ENCODE measurements around the gene TBC1D16. TPM values are rescaled to one million over a fixed set of nuclear protein-coding genes. Genes with fewer than 3 reads are reported as not detected.

TBC1D16 gene
- total and polyA plus RNA-seq, 2 experiments from 2014 or later: 9.2 to 22.4 TPM

DNA sequence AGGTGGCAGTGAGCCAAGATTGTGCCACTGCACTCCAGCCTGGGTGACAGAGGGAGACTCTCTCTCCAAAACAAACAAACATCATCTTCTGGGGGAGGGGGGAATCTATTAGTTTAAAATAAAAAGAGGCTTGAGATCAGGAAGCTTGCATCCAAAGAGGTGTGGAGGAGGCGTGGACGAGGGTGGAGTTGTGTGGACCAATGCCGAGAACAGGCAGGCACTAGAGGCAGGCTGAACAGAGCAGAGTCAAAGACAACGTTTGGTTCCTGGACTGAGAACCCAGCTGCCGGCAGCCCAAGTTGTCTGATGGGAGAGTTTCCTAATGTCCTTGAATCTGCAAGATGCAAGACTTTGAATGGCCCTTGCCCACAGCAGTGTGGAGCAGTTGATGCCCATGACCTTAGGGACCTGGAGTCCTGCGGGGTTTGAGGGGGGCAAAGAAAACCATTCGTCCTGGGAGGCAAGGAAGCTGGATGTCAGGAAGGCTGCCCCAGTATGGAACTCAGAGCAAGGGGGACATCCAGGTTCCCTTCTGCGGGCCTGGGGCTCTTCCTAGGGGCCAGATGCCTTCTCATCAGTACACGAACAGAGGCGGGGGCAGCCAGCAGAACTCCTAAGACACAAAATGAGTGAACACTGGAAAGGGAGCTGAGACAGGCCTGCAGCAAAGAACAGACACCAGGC is 9.2 kb downstream of the TBC1D16 start:
- DNase-seq: no peak
- in situ Hi-C loops (cut with MboI): no loop called here

DNA sequence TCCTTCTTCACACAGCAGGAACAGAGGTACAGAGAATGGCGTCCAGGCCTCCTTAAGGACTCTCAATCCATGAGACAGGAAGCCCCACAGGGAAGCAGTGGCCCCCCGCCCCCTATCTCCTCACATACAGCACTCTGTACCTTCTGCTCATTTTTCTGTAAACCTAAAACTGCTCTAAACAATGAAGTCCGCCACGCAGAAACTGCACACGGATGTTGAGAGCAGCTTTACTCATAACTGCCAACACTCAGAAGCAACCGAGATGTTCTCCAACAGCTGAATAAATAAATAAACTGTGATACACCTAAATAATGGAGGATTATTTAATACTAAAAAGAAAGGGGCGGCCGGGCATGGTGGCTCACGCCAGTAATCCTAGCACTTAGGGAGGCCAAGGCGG is 9.9 kb downstream of the TBC1D16 start:
- Histone ChIP-seq H2AFZ (no peak overlapping the region), H3K36me3 (ENCODE audit: low read depth) (no peaks in the 10 kb centered on the region), H3K27ac (no peak overlapping the region), H3K9me3 (ENCODE audit: low read depth) (no peaks in the 10 kb centered on the region), H3K27me3 (replicated peaks; ENCODE audit: insufficient read depth) (no peaks in the 10 kb centered on the region), H3K4me2 (ENCODE audit: unreplicated experiment) (no peak overlapping the region), H3F3A (ENCODE audit: insufficient read depth) (peaks cover 24% of the 10 kb centered on the region; the same call in 1 of the 2 replicates), H3K4me1 (ENCODE audit: insufficient read depth) (peaks cover 22% of the 10 kb centered on the region), H3K9ac (no peak overlapping the region), H4K20me1 (ENCODE audit: insufficient read depth) (no peaks in the 10 kb centered on the region), H3K9me2 (ENCODE audit: insufficient read depth) (no peaks in the 10 kb centered on the region), H3K79me2 (ENCODE audit: insufficient read depth) (peaks cover 77% of the 10 kb centered on the region), H3K4me3 (no peak overlapping the region)
- DNase-seq: no peak
- TF ChIP-seq EZH2 (IDR thresholded peaks at IDR 0.05; ENCODE audit: insufficient read depth, poor library complexity, severe bottlenecking) (no peak), EZH2phosphoT487 (IDR thresholded peaks at IDR 0.05; ENCODE audit: insufficient read depth, low read depth) (no peak)
- in situ Hi-C loops (cut with MboI): no loop called here
- 82 to 84% methylated on average over 10 of the region's 10 CpGs for WGBS, 2 experiments (ENCODE audit: low coverage in 1 of 2, low lambda C conversion rate in 2 of 2, missing lambda C conversion rate in 2 of 2)

More for the DNA sequence above, 9.2 kb downstream of the TBC1D16 start:
- Histone ChIP-seq H3F3A (ENCODE audit: insufficient read depth) (peaks cover 24% of the 10 kb centered on the region; the same call in 1 of the 2 replicates), H3K9ac (no peak overlapping the region), H3K9me2 (ENCODE audit: insufficient read depth) (no peaks in the 10 kb centered on the region), H3K4me2 (ENCODE audit: unreplicated experiment) (no peak overlapping the region), H3K36me3 (ENCODE audit: low read depth) (no peaks in the 10 kb centered on the region), H4K20me1 (ENCODE audit: insufficient read depth) (no peaks in the 10 kb centered on the region), H3K27me3 (replicated peaks; ENCODE audit: insufficient read depth) (no peaks in the 10 kb centered on the region), H3K27ac (no peak overlapping the region), H2AFZ (no peak overlapping the region), H3K9me3 (ENCODE audit: low read depth) (no peaks in the 10 kb centered on the region), H3K4me3 (no peak overlapping the region), H3K4me1 (ENCODE audit: insufficient read depth) (peaks cover 22% of the 10 kb centered on the region), H3K79me2 (ENCODE audit: insufficient read depth) (peaks cover 77% of the 10 kb centered on the region)
- no peak for TF ChIP-seq EZH2phosphoT487 (IDR thresholded peaks at IDR 0.05; ENCODE audit: insufficient read depth, low read depth)
- no peak for TF ChIP-seq EZH2 (IDR thresholded peaks at IDR 0.05; ENCODE audit: insufficient read depth, poor library complexity, severe bottlenecking)
- WGBS, 2 experiments (ENCODE audit: low coverage in 1 of 2, low lambda C conversion rate in 2 of 2, missing lambda C conversion rate in 2 of 2): 74 to 75% methylated on average over 10 of the region's 10 CpGs

DNA sequence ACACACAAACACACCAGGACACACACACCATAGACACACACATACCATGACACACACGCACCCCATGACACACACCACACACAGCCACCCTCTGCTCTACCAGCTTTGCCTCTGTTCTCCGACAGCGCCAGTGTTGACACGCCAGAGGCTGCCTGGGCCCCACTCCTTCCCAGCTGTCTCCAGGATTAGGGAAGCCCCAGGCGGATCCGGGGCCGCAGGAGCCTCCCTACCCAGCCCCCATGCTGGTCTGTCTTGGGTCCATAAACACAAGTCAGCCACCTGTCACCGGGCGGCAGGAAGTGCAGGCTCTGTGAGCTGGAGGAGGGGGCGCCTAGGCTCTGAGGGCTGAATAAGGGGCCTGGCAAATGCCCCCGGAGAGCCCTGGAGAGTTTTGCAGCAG is 10.5 kb downstream of the TBC1D16 start:
- no peak overlapping the region for H3K4me2 ChIP-seq (ENCODE audit: unreplicated experiment)
- no peaks in the 10 kb centered on the region for H4K20me1 ChIP-seq (ENCODE audit: insufficient read depth)
- H3K9ac ChIP-seq: no peak overlapping the region
- in situ Hi-C loops (cut with MboI): no loop called here
- 62 to 70% methylated on average over 10 to 11 of the region's 11 CpGs for WGBS, 2 experiments (ENCODE audit: low coverage in 1 of 2, low lambda C conversion rate in 2 of 2, missing lambda C conversion rate in 2 of 2)
- H3K9me3 ChIP-seq (ENCODE audit: low read depth): no peaks in the 10 kb centered on the region
- H3K9me2 ChIP-seq (ENCODE audit: insufficient read depth): no peaks in the 10 kb centered on the region
- no peaks in the 10 kb centered on the region for H3K27me3 ChIP-seq (replicated peaks; ENCODE audit: insufficient read depth)
- no peak overlapping the region for H2AFZ ChIP-seq
- no peak overlapping the region for H3K27ac ChIP-seq
- H3K36me3 ChIP-seq (ENCODE audit: low read depth): no peaks in the 10 kb centered on the region
- peaks cover 23% of the 10 kb centered on the region; the same call in 1 of the 2 replicates for H3F3A ChIP-seq (ENCODE audit: insufficient read depth)
- peaks cover 22% of the 10 kb centered on the region for H3K4me1 ChIP-seq (ENCODE audit: insufficient read depth)
- TF ChIP-seq EZH2 (IDR thresholded peaks at IDR 0.05; ENCODE audit: insufficient read depth, poor library complexity, severe bottlenecking) (no peak), EZH2phosphoT487 (IDR thresholded peaks at IDR 0.05; ENCODE audit: insufficient read depth, low read depth) (no peak)
- peaks cover 74% of the 10 kb centered on the region for H3K79me2 ChIP-seq (ENCODE audit: insufficient read depth)
- no peak overlapping the region for H3K4me3 ChIP-seq
- DNase-seq: no peak

DNA sequence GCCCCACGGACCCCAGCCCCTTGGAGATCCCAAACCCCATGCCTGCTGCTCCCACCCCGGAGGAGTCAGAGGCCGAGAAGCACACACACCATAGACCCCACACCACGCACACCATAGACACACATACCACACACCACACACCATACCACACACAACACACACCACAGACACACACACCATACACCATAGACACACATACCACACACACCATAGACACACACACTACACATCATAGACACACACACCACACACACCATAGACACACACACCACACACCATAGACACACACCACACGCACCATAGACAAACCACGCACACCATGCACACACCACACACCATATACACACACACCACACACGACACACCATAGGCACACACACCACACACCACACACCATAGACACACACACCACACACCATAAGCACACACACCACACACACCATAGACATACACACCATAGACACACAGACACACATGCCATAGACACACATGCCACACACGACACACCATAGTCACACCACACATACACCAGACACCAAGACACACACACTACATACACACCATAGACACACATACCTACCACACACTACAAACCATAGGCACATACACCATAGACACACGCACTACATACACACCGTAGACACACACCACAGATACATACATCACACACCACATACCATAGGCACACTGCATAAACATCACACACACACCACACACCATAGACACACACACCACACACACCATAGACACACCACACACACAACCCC is 11.3 kb downstream of the TBC1D16 start:
- Histone ChIP-seq H3K4me3 (no peak overlapping the region), H2AFZ (no peak overlapping the region), H3K36me3 (ENCODE audit: low read depth) (no peaks in the 10 kb centered on the region), H4K20me1 (ENCODE audit: insufficient read depth) (no peaks in the 10 kb centered on the region), H3K9me2 (ENCODE audit: insufficient read depth) (no peaks in the 10 kb centered on the region), H3K4me2 (ENCODE audit: unreplicated experiment) (no peak overlapping the region), H3K79me2 (ENCODE audit: insufficient read depth) (peaks cover 67% of the 10 kb centered on the region), H3F3A (ENCODE audit: insufficient read depth) (peaks cover 16% of the 10 kb centered on the region; the same call in 1 of the 2 replicates), H3K9me3 (ENCODE audit: low read depth) (no peaks in the 10 kb centered on the region), H3K27ac (no peak overlapping the region), H3K9ac (no peak overlapping the region), H3K27me3 (replicated peaks; ENCODE audit: insufficient read depth) (no peaks in the 10 kb centered on the region), H3K4me1 (ENCODE audit: insufficient read depth) (peaks cover 15% of the 10 kb centered on the region)
- DNase-seq: no peak
- TF ChIP-seq EZH2 (IDR thresholded peaks at IDR 0.05; ENCODE audit: insufficient read depth, poor library complexity, severe bottlenecking) (no peak), EZH2phosphoT487 (IDR thresholded peaks at IDR 0.05; ENCODE audit: insufficient read depth, low read depth) (no peak)
- in situ Hi-C loops (cut with MboI): no loop called here
- WGBS, 2 experiments (ENCODE audit: low coverage in 1 of 2, low lambda C conversion rate in 2 of 2, missing lambda C conversion rate in 2 of 2): 47 to 50% methylated on average over 9 to 10 of the region's 10 CpGs

Data from GM23248 (cell line).